ENCODE measurements around the gene OBSCN. TPM values are rescaled to one million over a fixed set of nuclear protein-coding genes. Genes with fewer than 3 reads are reported as not detected.

The OBSCN gene
- polyA plus RNA-seq, 3 donors, result 32.0 to 53.4 (median 48.5) TPM

- no peak for DNase-seq
Measured at GRCh38 chr1:228339766-228340685, 132.2 kb downstream of the OBSCN start.

GRCh38 chr1:228340686-228341449 lies 133.0 kb downstream of the OBSCN start:
- DNase-seq, result no peak

GRCh38 chr1:228341450-228341813 lies 133.6 kb downstream of the OBSCN start:
- DNase-seq, result no peak

GRCh38 chr1:228341814-228342626 lies 134.2 kb downstream of the OBSCN start:
- no peak for DNase-seq

GRCh38 chr1:228342627-228343190 lies 134.9 kb downstream of the OBSCN start:
- no peak for DNase-seq

- no peak for DNase-seq
Measured at GRCh38 chr1:228343191-228343661, 135.4 kb downstream of the OBSCN start.

- no peak for DNase-seq
Measured at GRCh38 chr1:228344631-228345072, 136.8 kb downstream of the OBSCN start.

GRCh38 chr1:228345201-228345930 lies 137.5 kb downstream of the OBSCN start:
- DNase-seq, result no peak

GRCh38 chr1:228346731-228347130 lies 138.9 kb downstream of the OBSCN start:
- no peak for DNase-seq

- DNase-seq, result no peak
Measured at GRCh38 chr1:228347181-228347580, 139.3 kb downstream of the OBSCN start.

GRCh38 chr1:228348708-228349467 lies 141.0 kb downstream of the OBSCN start:
- no peak for DNase-seq

GRCh38 chr1:228349701-228350171 lies 141.9 kb downstream of the OBSCN start:
- no peak for DNase-seq

GRCh38 chr1:228350179-228350742 lies 142.4 kb downstream of the OBSCN start:
- no peak for DNase-seq

- no peak for DNase-seq
Measured at GRCh38 chr1:228350831-228351781, 143.3 kb downstream of the OBSCN start.

GRCh38 chr1:228351850-228352249 lies 144.0 kb downstream of the OBSCN start:
- DNase-seq, result no peak

GRCh38 chr1:228352677-228353481 lies 145.0 kb downstream of the OBSCN start:
- no peak for DNase-seq

- no peak for DNase-seq
Measured at GRCh38 chr1:228353601-228354371, 145.9 kb downstream of the OBSCN start.

All from renal pelvis (tissue), 4 donors.